GM12878 (cell line): Measurements from ENCODE around the gene PCBD1.

Experiments used
- EZH2 ChIP-seq: IDR thresholded peaks from 2 replicates; pipeline ENCODE4 v1.6.1; 2012; ENCODE audit warnings: low read depth, mild to moderate bottlenecking, control low read depth, inconsistent platforms, low read length, borderline replicate concordance; ENCODE audit not compliant: control insufficient read depth
- JUND ChIP-seq: IDR thresholded peaks from 2 replicates; pipeline ENCODE4 v1.6.1; 2012; ENCODE audit warnings: low read depth, mild to moderate bottlenecking, low read length, improper control_type of control experiment, moderate library complexity
- KDM1A ChIP-seq: fragments of 200-600 bp; sonication (generic); IDR thresholded peaks from 2 replicates; pipeline ENCODE4 v1.6.1; 2016; ENCODE audit warnings: borderline replicate concordance
- POLR2A ChIP-seq: IDR thresholded peaks from 2 replicates; pipeline ENCODE4 v1.6.1; 2011; ENCODE audit warnings: low read depth, mild to moderate bottlenecking, low read length
- POLR2AphosphoS5 ChIP-seq: IDR thresholded peaks from 2 replicates; pipeline ENCODE4 v1.6.1; 2011; ENCODE audit warnings: mild to moderate bottlenecking, low read length, inconsistent platforms
- RAD21 ChIP-seq: IDR thresholded peaks from 2 replicates; pipeline ENCODE4 v1.6.1; 2011; ENCODE audit warnings: mild to moderate bottlenecking, low read depth, low read length, moderate library complexity; ENCODE audit not compliant: insufficient read depth
- SP1 ChIP-seq: IDR thresholded peaks from one replicate; pipeline ENCODE4 v1.6.1; 2011; ENCODE audit warnings: low read depth, low read length
- TCF12 ChIP-seq: IDR thresholded peaks from 2 replicates; pipeline ENCODE4 v1.6.1; 2011; ENCODE audit warnings: low read depth, mild to moderate bottlenecking, low read length
- ZBTB11 ChIP-seq: fragments of 450-650 bp; formaldehyde crosslinking; IDR thresholded peaks from 2 replicates; pipeline ENCODE4 v1.5.0; 2022; ENCODE audit warnings: mild to moderate bottlenecking, missing genetic modification characterization
- TF ChIP-seq, protein P1 (sequence below), 3 experiments: IDR thresholded peaks in 2 of 3; conservative IDR thresholded peaks in 1 of 3; 2 replicates each; pipeline ENCODE4 v1.5.1; 2011; ENCODE audit warnings: low read depth in 3 of 3, low read length in 3 of 3, mild to moderate bottlenecking in 3 of 3, control low read depth in 2 of 3, moderate library complexity in 2 of 3, inconsistent platforms in 1 of 3, mixed read lengths in 1 of 3; ENCODE audit not compliant: control insufficient read depth in 2 of 3, insufficient read depth in 1 of 3; ENCODE audit errors: extremely low read depth in 1 of 3
- TF ChIP-seq, protein P2 (sequence below): IDR thresholded peaks from 2 replicates; pipeline ENCODE4 v1.6.1; 2011; ENCODE audit warnings: low read depth, low read length, improper control_type of control experiment, borderline replicate concordance

GRCh38 chr10:70907637-70908405 is 19.5 kb upstream of the PCBD1 start:
- TF ChIP-seq EZH2: no peak
- no peak for TF ChIP-seq POLR2A
- TF ChIP-seq POLR2AphosphoS5: no peak
- TF ChIP-seq, protein P1, sequence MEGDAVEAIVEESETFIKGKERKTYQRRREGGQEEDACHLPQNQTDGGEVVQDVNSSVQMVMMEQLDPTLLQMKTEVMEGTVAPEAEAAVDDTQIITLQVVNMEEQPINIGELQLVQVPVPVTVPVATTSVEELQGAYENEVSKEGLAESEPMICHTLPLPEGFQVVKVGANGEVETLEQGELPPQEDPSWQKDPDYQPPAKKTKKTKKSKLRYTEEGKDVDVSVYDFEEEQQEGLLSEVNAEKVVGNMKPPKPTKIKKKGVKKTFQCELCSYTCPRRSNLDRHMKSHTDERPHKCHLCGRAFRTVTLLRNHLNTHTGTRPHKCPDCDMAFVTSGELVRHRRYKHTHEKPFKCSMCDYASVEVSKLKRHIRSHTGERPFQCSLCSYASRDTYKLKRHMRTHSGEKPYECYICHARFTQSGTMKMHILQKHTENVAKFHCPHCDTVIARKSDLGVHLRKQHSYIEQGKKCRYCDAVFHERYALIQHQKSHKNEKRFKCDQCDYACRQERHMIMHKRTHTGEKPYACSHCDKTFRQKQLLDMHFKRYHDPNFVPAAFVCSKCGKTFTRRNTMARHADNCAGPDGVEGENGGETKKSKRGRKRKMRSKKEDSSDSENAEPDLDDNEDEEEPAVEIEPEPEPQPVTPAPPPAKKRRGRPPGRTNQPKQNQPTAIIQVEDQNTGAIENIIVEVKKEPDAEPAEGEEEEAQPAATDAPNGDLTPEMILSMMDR (IDR thresholded peaks at IDR 0.05 in 2 of 3, conservative IDR thresholded peaks at IDR 0.05 in 1 of 3; ENCODE audit: control insufficient read depth in 2 of 3, extremely low read depth in 1 of 3, insufficient read depth in 1 of 3, low read depth in 3 of 3, low read length in 3 of 3): no peak
- TF ChIP-seq KDM1A: no peak
- TF ChIP-seq JUND: no peak
- TF ChIP-seq ZBTB11 (CRISPR knock-in tag): no peak
- TF ChIP-seq SP1: no peak
- no peak for TF ChIP-seq TCF12
- TF ChIP-seq RAD21: no peak
- TF ChIP-seq, protein P2, sequence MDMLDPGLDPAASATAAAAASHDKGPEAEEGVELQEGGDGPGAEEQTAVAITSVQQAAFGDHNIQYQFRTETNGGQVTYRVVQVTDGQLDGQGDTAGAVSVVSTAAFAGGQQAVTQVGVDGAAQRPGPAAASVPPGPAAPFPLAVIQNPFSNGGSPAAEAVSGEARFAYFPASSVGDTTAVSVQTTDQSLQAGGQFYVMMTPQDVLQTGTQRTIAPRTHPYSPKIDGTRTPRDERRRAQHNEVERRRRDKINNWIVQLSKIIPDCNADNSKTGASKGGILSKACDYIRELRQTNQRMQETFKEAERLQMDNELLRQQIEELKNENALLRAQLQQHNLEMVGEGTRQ: no peak
